HEK293T (cell line): ENCODE data around the gene PGR.

ENCODE experiments used
- CTCF ChIA-PET: fragments of 350-600 bp; formaldehyde crosslinking; extraction: SDS; loops from one replicate; lab custom pipeline; 2021; ENCODE audit warnings: antibody characterized with exemption, inconsistent platforms; lab: Yijun Ruan, JAX
- POLR2A ChIA-PET: fragments of 350-600 bp; formaldehyde crosslinking; extraction: SDS; loops from one replicate; lab custom pipeline; 2020; ENCODE audit warnings: antibody characterized with exemption, inconsistent platforms; lab: Yijun Ruan, JAX
- DNase-seq: peaks from one replicate; pipeline ENCODE4 v3.0.0; 2012; ENCODE audit warnings: mixed read lengths; ENCODE audit errors: extremely low spot score
- ARNT ChIP-seq: fragments of 450-650 bp; IDR thresholded peaks from 2 replicates; pipeline ENCODE4 v1.6.1; 2017; ENCODE audit warnings: mild to moderate bottlenecking
- BHLHE40 ChIP-seq: fragments of 450-650 bp; IDR thresholded peaks from 2 replicates; pipeline ENCODE4 v1.6.1; 2016; ENCODE audit warnings: mild to moderate bottlenecking, moderate library complexity, borderline replicate concordance
- CTBP1 ChIP-seq: fragments of 450-650 bp; IDR thresholded peaks from 2 replicates; pipeline ENCODE4 v1.6.1; 2016; ENCODE audit warnings: borderline replicate concordance
- ELF4 ChIP-seq: fragments of 450-650 bp; IDR thresholded peaks from 2 replicates; pipeline ENCODE4 v1.6.1; 2017; ENCODE audit warnings: antibody characterized with exemption
- FOXA1 ChIP-seq: fragments of 450-650 bp; IDR thresholded peaks from 2 replicates; pipeline ENCODE4 v1.6.1; 2016; ENCODE audit warnings: mild to moderate bottlenecking
- FOXK2 ChIP-seq: fragments of 450-650 bp; IDR thresholded peaks from 2 replicates; pipeline ENCODE4 v1.6.1; 2016; ENCODE audit warnings: mild to moderate bottlenecking
- FOXM1 ChIP-seq: fragments of 450-650 bp; IDR thresholded peaks from 2 replicates; pipeline ENCODE4 v1.6.1; 2017; ENCODE audit warnings: mild to moderate bottlenecking, borderline replicate concordance
- HDGF ChIP-seq: fragments of 450-650 bp; IDR thresholded peaks from 2 replicates; pipeline ENCODE4 v1.6.1; 2017; ENCODE audit warnings: antibody characterized with exemption, borderline replicate concordance
- L3MBTL2 ChIP-seq: fragments of 450-650 bp; conservative IDR thresholded peaks from 2 replicates; pipeline ENCODE4 v1.6.1; 2016; ENCODE audit warnings: mild to moderate bottlenecking
- LEF1 ChIP-seq: fragments of 450-650 bp; IDR thresholded peaks from 2 replicates; pipeline ENCODE4 v1.6.1; 2017; ENCODE audit warnings: mild to moderate bottlenecking, borderline replicate concordance
- NFRKB ChIP-seq: fragments of 450-650 bp; IDR thresholded peaks from 2 replicates; pipeline ENCODE4 v1.6.1; 2016; ENCODE audit warnings: mild to moderate bottlenecking, moderate library complexity
- PKNOX1 ChIP-seq: fragments of 450-650 bp; IDR thresholded peaks from 2 replicates; pipeline ENCODE4 v1.6.1; 2016
- SP1 ChIP-seq: fragments of 450-650 bp; IDR thresholded peaks from 2 replicates; pipeline ENCODE4 v1.6.1; 2017
- SUZ12 ChIP-seq: fragments of 450-650 bp; IDR thresholded peaks from 2 replicates; pipeline ENCODE4 v1.6.1; 2016; ENCODE audit warnings: mild to moderate bottlenecking
- TARDBP ChIP-seq: fragments of 450-650 bp; IDR thresholded peaks from 2 replicates; pipeline ENCODE4 v1.6.1; 2016
- ZNF384 ChIP-seq: fragments of 450-650 bp; IDR thresholded peaks from 2 replicates; pipeline ENCODE4 v1.6.1; 2016

PGR gene

GRCh38 chr11:101129203-101129943 is at the start of gene PGR:
PGR (minus strand) TSS chr11:101129813; CDS start chr11:101129070, 743 bp downstream.
- CTCF ChIA-PET = no interaction called here
- POLR2A ChIA-PET = no interaction called here
- TF ChIP-seq FOXA1 (no peak), ELF4 (no peak), ARNT (no peak), FOXM1 (no peak), LEF1 (no peak), SUZ12 (no peak), NFRKB (no peak), BHLHE40 (no peak), ZNF384 (no peak), FOXK2 (no peak), SP1 (no peak), L3MBTL2 (no peak), PKNOX1 (no peak), TARDBP (no peak), HDGF (no peak), CTBP1 (no peak)
- DNase-seq = peak; percentile 16

GRCh38 chr11:101176381-101176780 is 46.8 kb upstream of the PGR start:
- DNase-seq = no peak
- TF ChIP-seq FOXM1 = no peak
- TF ChIP-seq TARDBP = no peak
- no peak for TF ChIP-seq SUZ12
- TF ChIP-seq ARNT = no peak
- no peak for TF ChIP-seq NFRKB
- no peak for TF ChIP-seq PKNOX1
- no peak for TF ChIP-seq HDGF
- no peak for TF ChIP-seq ELF4
- no peak for TF ChIP-seq BHLHE40
- no peak for TF ChIP-seq FOXK2
- TF ChIP-seq L3MBTL2 = no peak
- no peak for TF ChIP-seq CTBP1
- no peak for TF ChIP-seq FOXA1
- no peak for TF ChIP-seq SP1
- TF ChIP-seq LEF1 = no peak
- TF ChIP-seq ZNF384 = no peak
- ChIA-PET POLR2A (no interaction called here), CTCF (no interaction called here)

GRCh38 chr11:101169944-101170343 is 40.3 kb upstream of the PGR start:
- DNase-seq = no peak
- POLR2A ChIA-PET = no interaction called here
- CTCF ChIA-PET = no interaction called here
- no peak for TF ChIP-seq FOXK2
- TF ChIP-seq CTBP1 = no peak
- TF ChIP-seq L3MBTL2 = no peak
- no peak for TF ChIP-seq NFRKB
- no peak for TF ChIP-seq LEF1
- TF ChIP-seq ELF4 = no peak
- no peak for TF ChIP-seq TARDBP
- no peak for TF ChIP-seq ARNT
- no peak for TF ChIP-seq SP1
- TF ChIP-seq HDGF = no peak
- no peak for TF ChIP-seq BHLHE40
- TF ChIP-seq FOXM1 = no peak
- TF ChIP-seq FOXA1 = no peak
- TF ChIP-seq PKNOX1 = no peak
- TF ChIP-seq ZNF384 = no peak
- TF ChIP-seq SUZ12 = no peak

DNA sequence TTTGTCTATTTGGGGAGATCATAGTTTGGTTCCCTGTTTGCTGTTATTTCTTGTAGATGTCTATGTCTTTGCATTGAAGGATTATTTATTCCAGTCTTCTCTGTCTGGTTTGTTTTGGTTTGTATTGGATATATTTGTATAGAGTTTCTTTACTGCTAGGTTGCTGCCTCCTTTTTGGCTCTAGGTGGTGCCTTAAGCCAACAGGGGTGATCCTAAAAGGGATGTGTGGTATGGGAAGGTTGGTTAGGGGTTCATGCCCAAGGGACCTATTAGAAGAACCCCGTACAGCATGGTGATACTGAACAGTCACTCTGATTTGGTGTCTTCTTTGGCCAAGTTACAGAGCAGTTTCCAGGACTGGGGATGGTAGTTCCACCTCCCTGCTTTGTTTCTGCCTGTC is 36.4 kb upstream of the PGR start:
- no peak for DNase-seq
- ChIA-PET POLR2A (no interaction called here), CTCF (no interaction called here)
- no peak for TF ChIP-seq SP1
- TF ChIP-seq FOXM1 = no peak
- no peak for TF ChIP-seq HDGF
- TF ChIP-seq FOXK2 = no peak
- no peak for TF ChIP-seq L3MBTL2
- no peak for TF ChIP-seq SUZ12
- no peak for TF ChIP-seq CTBP1
- no peak for TF ChIP-seq BHLHE40
- TF ChIP-seq ELF4 = no peak
- no peak for TF ChIP-seq LEF1
- TF ChIP-seq TARDBP = no peak
- no peak for TF ChIP-seq NFRKB
- no peak for TF ChIP-seq PKNOX1
- TF ChIP-seq FOXA1 = no peak
- no peak for TF ChIP-seq ZNF384
- TF ChIP-seq ARNT = no peak

- ChIA-PET POLR2A (no interaction called here), CTCF (no interaction called here)
- TF ChIP-seq FOXM1 (no peak), L3MBTL2 (no peak), SUZ12 (no peak), CTBP1 (no peak), FOXK2 (no peak), BHLHE40 (no peak), SP1 (no peak), TARDBP (no peak), FOXA1 (no peak), HDGF (no peak), ELF4 (no peak), NFRKB (no peak), ARNT (no peak), LEF1 (no peak)
- DNase-seq = no peak
Measured at GRCh38 chr11:101158119-101158518, 28.5 kb upstream of the PGR start.
